ENCODE results near the gene TIMM50.

Gene TIMM50

GRCh38 chr19:39480337-39481228 lies at the start of gene TIMM50:
TSS of gene TIMM50 (plus strand) at chr19:39480838. CDS start at chr19:39480854, 16 bp downstream.
- peak within 1 kb of the TSS; percentile 100 for H3K4me3 ChIP-seq (ENCODE audit: low read depth, low read length)
- TF ChIP-seq CTCF (IDR thresholded peaks at IDR 0.05; ENCODE audit: low read depth, low read length), result no peak

GRCh38 chr19:39432677-39433025 lies 48.0 kb upstream of the TIMM50 start:
- no peak for TF ChIP-seq CTCF (IDR thresholded peaks at IDR 0.05; ENCODE audit: low read depth, low read length)
- H3K4me3 ChIP-seq (ENCODE audit: low read depth, low read length), result no peak overlapping the region

- H3K4me3 ChIP-seq (ENCODE audit: low read depth, low read length), result no peak overlapping the region
- TF ChIP-seq CTCF (IDR thresholded peaks at IDR 0.05; ENCODE audit: low read depth, low read length), result no peak
Measured at GRCh38 chr19:39433480-39434079, 47.1 kb upstream of the TIMM50 start.

- H3K4me3 ChIP-seq (ENCODE audit: low read depth, low read length), result peak overlapping the region; percentile 76
- TF ChIP-seq CTCF (IDR thresholded peaks at IDR 0.05; ENCODE audit: low read depth, low read length), result no peak
Measured at GRCh38 chr19:39434123-39435076, 46.2 kb upstream of the TIMM50 start.

GRCh38 chr19:39435499-39436349 lies 44.9 kb upstream of the TIMM50 start, which contains the start of gene RPS16:
TSS of gene RPS16 (minus strand) at chr19:39435949. CDS start at chr19:39435895, 54 bp downstream.
- TF ChIP-seq CTCF (IDR thresholded peaks at IDR 0.05; ENCODE audit: low read depth, low read length), result no peak
- H3K4me3 ChIP-seq (ENCODE audit: low read depth, low read length), result peak within 1 kb of the TSS; percentile 76

GRCh38 chr19:39436350-39436716 lies 44.3 kb upstream of the TIMM50 start:
- TF ChIP-seq CTCF (IDR thresholded peaks at IDR 0.05; ENCODE audit: low read depth, low read length), result no peak
- peak overlapping the region; percentile 76 for H3K4me3 ChIP-seq (ENCODE audit: low read depth, low read length)
